Activated T-helper 2 cell treated with anti-CD3 and anti-CD28 coated beads, Interferon-gamma antibody, Interleukin-2, Interleukin-4, amounts not matched to agents 10 μg/mL and 5 μg/mL and 100 μg/mL, durations not matched to agents 14 hours and 24 hours and 36 hours (primary cell): Measurements from ENCODE around the gene GEMIN4. TPM values are rescaled to one million over a fixed set of nuclear protein-coding genes. Genes with fewer than 3 reads are reported as not detected.

ENCODE experiments used
- DNase-seq: peaks from one replicate; pipeline ENCODE4 v3.0.0; 2021; ENCODE audit warnings: low spot score
- H3K27ac Mint-ChIP-seq: one replicate; pipeline ENCODE4 v1.8.0; 2021; ENCODE audit warnings: mixed read lengths
- H3K27me3 Mint-ChIP-seq: one replicate; pipeline ENCODE4 v1.8.0; 2021; ENCODE audit warnings: low read depth, mixed read lengths
- H3K36me3 Mint-ChIP-seq: one replicate; pipeline ENCODE4 v1.8.0; 2021; ENCODE audit warnings: low read depth, mixed read lengths
- H3K4me1 Mint-ChIP-seq: one replicate; pipeline ENCODE4 v1.8.0; 2021; ENCODE audit warnings: low read depth, mixed read lengths
- H3K4me3 Mint-ChIP-seq: one replicate; pipeline ENCODE4 v1.8.0; 2021; ENCODE audit warnings: low read depth, mild to moderate bottlenecking, moderate library complexity, mixed read lengths
- H3K9me3 Mint-ChIP-seq: one replicate; pipeline ENCODE4 v1.8.0; 2021; ENCODE audit warnings: mixed read lengths
- intact Hi-C: fragments of 100-400 bp; cut with micrococcal nuclease; formaldehyde crosslinking; loops from one replicate; pipeline ENCODE4 v1.15.1; 2023
- total RNA-seq: library from RNA; stranded (reverse); gene quantifications from 2 replicates; pipeline ENCODE4 v1.2.3, GENCODE V29; 2022

Gene GEMIN4
- total RNA-seq, 1 donor from 2014 or later: 64.2 TPM

DNA sequence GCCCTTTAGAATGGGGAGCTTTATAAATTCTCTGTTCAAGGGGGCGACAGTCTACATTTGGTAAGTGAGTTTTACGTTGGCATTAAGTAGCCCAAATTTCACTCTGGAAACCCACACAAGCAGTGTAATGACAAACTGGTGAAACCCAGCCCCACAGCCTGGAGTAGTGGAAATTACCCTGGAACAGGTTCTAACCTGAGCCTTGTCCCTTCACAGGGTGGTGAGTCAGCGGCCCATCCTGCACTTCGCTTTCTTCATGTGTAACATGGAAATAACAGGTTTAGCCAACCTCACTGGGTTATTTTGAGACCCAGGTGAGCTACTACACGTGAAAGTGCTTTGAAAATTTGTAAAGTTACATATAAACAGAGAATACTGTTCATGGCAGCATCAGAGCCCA lies 23.2 kb downstream of the GEMIN4 start:
- Mint-ChIP-seq H3K4me1 (peaks cover 13% of the 10 kb centered on the region), H3K36me3 (peaks cover 13% of the 10 kb centered on the region), H3K27me3 (no peaks in the 10 kb centered on the region), H3K4me3 (no peak overlapping the region), H3K27ac (no peak overlapping the region), H3K9me3 (no peaks in the 10 kb centered on the region)
- intact Hi-C loops: no loop called here
- DNase-seq: no peak

DNA sequence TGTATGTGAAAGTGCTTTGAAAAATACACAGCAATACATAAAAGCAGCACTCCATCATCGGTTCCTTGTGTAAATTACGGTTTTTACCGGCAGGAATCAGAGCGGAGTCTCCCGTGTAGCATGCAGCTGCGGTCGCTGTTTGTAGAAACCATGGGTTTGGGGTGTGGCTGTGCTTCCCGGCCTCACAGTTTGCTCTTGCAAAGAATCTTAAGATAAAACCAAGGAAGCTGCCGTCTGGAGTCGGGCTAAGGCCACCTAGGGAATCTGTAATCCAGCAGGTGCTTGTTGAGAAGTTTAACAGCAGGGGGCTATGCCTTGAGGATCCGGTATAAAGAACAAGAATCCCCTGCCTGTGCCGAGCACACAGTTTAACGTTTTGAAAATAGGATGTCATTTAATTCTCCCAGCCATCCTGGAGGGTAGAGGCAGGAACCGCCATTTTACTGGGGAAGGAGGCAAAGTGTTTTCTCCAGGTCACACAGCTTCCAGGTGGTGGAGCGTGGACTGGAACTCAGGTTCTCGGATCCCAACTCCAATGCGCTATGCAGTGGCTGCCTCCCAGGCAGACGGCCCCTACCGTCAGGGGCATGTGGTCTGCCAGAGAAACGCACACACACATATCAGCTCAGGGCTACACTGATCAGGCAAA lies 25.7 kb downstream of the GEMIN4 start:
- DNase-seq: no peak
- no peaks in the 10 kb centered on the region for H3K9me3 Mint-ChIP-seq
- no peaks in the 10 kb centered on the region for H3K27me3 Mint-ChIP-seq
- no peak overlapping the region for H3K27ac Mint-ChIP-seq
- intact Hi-C loops: no loop called here
- no peak overlapping the region for H3K4me3 Mint-ChIP-seq
- H3K4me1 Mint-ChIP-seq: peaks cover 7% of the 10 kb centered on the region
- peaks cover 3% of the 10 kb centered on the region for H3K36me3 Mint-ChIP-seq

DNA sequence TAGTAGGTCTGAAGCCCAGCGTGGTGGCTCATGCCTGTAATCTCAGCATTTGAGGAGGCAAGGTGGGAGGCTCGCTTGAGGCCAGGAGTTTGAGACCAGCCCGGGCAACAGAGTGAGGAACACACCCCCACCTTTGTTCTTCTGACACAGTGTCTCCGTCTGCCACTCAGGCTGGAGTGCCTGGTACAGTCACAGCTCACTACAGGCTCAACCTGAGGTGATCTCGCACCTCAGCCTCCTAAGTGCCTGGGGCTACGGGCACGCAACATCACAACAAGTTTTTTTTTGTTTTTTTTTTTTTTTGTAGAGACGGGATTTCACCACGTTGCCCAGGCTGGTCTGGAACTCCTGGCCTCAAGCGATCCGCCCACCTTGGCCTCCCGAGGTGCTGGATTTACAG lies 26.3 kb downstream of the GEMIN4 start:
- Mint-ChIP-seq H3K4me3 (no peak overlapping the region), H3K27ac (no peak overlapping the region), H3K9me3 (no peaks in the 10 kb centered on the region), H3K27me3 (no peaks in the 10 kb centered on the region), H3K36me3 (peaks cover 3% of the 10 kb centered on the region), H3K4me1 (peaks cover 4% of the 10 kb centered on the region)
- no peak for DNase-seq
- intact Hi-C loops: no loop called here

DNA sequence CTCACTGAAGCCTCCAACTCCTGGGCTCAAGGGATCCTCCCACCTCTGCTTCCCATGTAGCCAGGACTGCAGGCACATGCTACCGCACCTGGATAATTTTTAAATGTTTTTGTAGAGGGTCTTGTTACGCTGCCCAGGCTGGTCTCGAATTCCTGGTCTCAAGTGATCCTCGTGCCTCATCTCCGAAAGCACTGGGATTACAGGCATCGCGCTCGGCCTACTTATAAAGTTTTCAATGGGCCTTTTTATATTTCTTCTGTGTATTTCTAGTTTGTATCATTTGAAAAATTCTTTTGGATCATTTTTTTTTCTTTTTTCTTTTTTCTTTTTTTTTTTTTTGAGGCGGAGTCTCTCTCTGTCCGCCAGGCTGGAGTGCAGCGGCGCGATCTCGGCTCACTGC lies 27.0 kb downstream of the GEMIN4 start:
- Mint-ChIP-seq H3K4me3 (no peak overlapping the region), H3K9me3 (no peaks in the 10 kb centered on the region), H3K27ac (no peak overlapping the region), H3K27me3 (peaks cover 2% of the 10 kb centered on the region), H3K4me1 (no peaks in the 10 kb centered on the region), H3K36me3 (no peaks in the 10 kb centered on the region)
- DNase-seq: no peak
- intact Hi-C loops: no loop called here

DNA sequence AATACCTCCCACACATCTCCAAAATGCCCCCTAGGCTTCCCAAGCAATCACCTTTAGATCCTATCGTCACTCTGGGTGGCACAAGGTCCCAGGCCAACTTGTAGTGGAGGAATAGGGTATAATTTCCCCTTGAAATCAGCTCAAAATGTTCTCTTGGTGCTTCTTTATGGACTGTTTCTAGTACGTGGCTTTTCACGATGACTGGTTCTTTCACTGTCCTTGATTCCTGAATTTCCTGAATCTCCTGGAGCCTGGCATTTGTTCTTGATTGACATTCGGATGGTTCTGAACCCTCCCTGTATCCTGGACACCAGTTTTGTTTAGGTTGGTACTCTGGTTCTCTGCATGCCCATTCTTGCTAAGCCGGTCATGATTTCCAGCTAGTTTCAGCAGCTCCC lies 30.5 kb downstream of the GEMIN4 start:
- Mint-ChIP-seq H3K27ac (no peak overlapping the region), H3K4me3 (no peak overlapping the region)

DNA sequence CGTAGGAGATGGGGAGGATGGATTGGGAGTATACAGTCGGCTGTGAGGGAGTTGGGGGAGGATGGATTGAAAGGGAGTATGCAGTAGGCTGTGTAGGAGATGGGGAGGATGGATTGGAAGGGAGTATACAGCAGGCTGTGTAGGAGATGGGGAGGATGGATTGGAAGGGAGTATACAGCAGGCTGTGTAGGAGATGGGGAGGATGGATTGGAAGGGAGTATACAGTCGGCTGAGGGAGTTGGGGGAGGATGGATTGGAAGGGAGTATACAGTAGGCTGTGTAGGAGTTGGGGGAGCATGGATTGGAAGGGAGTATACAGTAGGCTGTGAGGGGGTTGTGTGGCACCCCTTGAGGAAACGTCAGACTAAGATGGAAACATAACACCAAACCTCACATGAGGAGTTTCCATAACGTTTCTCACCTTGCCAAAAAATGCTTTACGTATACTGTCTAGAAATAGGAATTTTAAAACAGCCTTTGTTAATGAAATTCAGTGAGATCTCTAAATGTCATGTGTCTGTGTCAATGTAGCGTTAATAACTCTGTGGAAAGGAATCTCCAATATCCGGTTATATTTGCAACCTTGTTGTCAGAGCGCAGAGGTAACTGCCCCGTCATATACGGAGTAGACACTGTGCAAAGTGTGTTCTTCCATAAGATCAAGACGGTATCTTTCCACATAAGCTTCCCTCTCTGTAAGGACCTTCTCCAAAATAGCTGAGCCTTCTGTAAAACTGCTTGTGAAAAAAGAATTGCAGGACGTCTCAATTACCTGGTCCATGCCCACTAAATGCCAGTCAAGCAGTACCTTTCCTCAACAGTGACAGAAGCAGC lies 31.1 kb downstream of the GEMIN4 start:
- no peak overlapping the region for H3K27ac Mint-ChIP-seq
- no peaks in the 10 kb centered on the region for H3K9me3 Mint-ChIP-seq
- no peaks in the 10 kb centered on the region for H3K36me3 Mint-ChIP-seq
- H3K27me3 Mint-ChIP-seq: peaks cover 2% of the 10 kb centered on the region
- intact Hi-C loops: no loop called here
- DNase-seq: no peak
- no peaks in the 10 kb centered on the region for H3K4me1 Mint-ChIP-seq
- H3K4me3 Mint-ChIP-seq: no peak overlapping the region

More for the DNA sequence above, 30.5 kb downstream of the GEMIN4 start:
- Mint-ChIP-seq H3K9me3 (no peaks in the 10 kb centered on the region), H3K36me3 (no peaks in the 10 kb centered on the region), H3K4me1 (no peaks in the 10 kb centered on the region), H3K27me3 (peaks cover 2% of the 10 kb centered on the region)
- no peak for DNase-seq
- intact Hi-C loops: no loop called here

DNA sequence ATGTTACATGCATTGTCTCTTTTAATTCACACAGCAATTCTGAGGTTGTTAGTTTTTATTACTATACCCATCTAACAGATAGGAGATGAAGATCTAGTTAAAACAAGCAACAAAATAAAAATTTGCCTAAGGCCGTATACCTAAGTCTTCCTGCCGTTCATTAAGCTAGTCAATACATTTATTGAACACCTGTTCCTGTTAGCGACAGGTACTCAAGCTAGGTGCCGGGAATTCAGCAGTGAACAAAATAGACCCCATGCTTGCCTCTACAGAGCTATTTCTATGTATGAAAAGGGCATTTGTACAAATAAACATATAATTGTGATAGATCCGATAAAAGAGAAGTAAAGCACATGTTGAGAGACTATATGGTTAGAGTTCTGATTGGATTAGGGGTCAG lies 34.0 kb downstream of the GEMIN4 start:
- Mint-ChIP-seq H3K27ac (no peak overlapping the region), H3K27me3 (peaks cover 2% of the 10 kb centered on the region), H3K4me3 (no peak overlapping the region), H3K36me3 (peaks cover 5% of the 10 kb centered on the region), H3K4me1 (peaks cover 5% of the 10 kb centered on the region), H3K9me3 (no peaks in the 10 kb centered on the region)
- intact Hi-C loops: no loop called here
- no peak for DNase-seq

DNA sequence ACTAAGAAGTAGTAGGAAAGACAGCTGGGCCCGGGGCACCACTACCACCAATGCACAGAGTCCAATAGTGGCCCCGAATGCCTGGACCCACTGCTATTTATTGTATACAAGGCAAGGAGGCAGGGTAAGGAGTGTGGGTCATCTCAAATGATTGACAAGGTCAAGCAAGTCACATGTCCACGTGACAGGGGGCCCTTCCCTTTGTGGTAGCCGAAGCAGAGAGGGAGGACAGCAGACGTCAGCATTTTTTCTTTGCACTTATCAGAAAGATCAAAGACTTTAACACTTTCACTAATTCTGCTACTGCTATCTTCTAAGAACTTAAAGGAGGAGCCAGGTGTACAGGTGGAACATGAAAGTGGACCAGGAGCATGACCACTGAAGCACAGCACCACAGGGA lies 43.9 kb downstream of the GEMIN4 start:
- no peak overlapping the region for H3K27ac Mint-ChIP-seq
- no peak for DNase-seq
- peaks cover 36% of the 10 kb centered on the region for H3K36me3 Mint-ChIP-seq
- no peaks in the 10 kb centered on the region for H3K27me3 Mint-ChIP-seq
- H3K4me1 Mint-ChIP-seq: peaks cover 14% of the 10 kb centered on the region
- intact Hi-C loops: loop anchor here (10.0 kb wide), 1 partner anchor 313 kb away; no protein-coding TSS in a partner anchor
- H3K9me3 Mint-ChIP-seq: no peaks in the 10 kb centered on the region
- no peak overlapping the region for H3K4me3 Mint-ChIP-seq

DNA sequence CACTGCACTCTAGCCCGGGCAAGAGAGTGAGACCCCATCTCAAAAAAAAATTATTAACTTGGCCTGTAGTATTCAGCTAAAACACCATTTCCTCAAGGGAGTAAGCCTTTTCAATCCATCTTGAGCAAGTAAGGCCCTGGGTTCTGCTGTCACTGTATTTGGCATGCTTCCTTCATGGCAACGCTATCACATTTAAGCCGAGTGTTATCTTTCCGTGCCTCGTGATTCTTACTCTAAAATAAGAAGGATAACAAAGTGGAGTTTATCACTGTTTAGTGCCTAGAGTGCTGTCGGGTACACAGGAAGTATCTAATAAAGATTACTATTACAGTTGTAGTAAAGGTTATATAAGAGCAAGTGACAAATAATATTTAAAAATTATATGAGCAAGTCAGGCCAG lies 46.2 kb downstream of the GEMIN4 start:
- Mint-ChIP-seq H3K27me3 (no peaks in the 10 kb centered on the region), H3K4me1 (peaks cover 9% of the 10 kb centered on the region), H3K4me3 (no peak overlapping the region), H3K9me3 (no peaks in the 10 kb centered on the region), H3K36me3 (peaks cover 30% of the 10 kb centered on the region), H3K27ac (no peak overlapping the region)
- intact Hi-C loops: loop anchor here (10.0 kb wide), 1 partner anchor 311 kb away; no protein-coding TSS in a partner anchor
- no peak for DNase-seq

DNA sequence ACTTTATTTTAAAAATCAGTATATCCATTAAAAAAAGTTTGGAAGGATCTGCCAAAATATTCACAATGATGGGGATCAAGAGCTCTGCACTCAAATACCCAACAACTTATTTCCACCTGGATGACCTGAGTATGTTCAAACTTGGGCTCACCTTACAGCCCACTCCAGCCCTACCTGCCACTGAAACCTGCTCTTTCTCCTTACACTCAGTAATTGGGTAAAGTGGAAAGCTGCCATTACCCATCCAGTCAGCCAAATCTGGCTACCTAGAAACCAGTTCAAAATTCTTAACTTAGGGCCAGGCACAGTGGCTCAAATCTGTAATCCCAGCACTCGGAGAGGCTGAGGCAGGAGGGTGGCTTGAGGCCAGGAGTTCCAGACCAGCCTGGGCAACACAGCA lies 47.1 kb downstream of the GEMIN4 start:
- H3K9me3 Mint-ChIP-seq: no peaks in the 10 kb centered on the region
- H3K36me3 Mint-ChIP-seq: peaks cover 30% of the 10 kb centered on the region
- intact Hi-C loops: loop anchor here (10.0 kb wide), 1 partner anchor 310 kb away; no protein-coding TSS in a partner anchor

DNA sequence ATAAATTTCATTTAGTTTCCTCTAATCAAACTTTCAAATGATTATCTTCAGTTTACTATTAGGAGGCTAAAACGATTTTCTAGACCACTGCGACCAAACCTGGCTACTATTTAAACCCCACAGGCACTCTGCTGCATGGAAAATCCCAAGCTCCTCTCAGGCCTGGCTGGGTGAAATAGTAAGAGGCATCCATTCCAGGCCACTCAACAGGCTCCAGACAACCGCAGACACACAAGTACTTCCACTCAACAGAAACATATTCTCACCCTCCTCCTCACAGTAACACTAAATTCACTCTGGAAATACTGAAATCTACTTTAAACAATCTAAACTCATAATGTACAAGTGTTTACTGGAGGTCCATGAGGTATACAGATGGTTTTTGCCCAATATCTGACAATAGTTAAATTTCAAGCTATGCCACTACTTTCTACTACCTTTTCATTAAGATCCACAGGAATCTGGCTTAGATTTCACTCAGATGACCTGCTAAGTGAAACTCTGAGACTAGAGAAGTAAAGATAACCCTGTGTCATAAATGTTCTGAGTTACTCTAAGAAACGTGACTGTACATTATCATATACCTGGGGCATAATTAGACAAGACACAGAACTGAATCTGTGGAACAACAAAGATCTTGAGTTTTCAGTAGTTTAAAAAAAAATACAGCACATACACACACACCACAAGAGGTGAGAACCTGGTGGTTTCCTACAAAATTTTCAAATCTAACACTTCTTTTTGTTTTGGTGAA lies 47.8 kb downstream of the GEMIN4 start:
- no peaks in the 10 kb centered on the region for H3K9me3 Mint-ChIP-seq
- H3K36me3 Mint-ChIP-seq: peaks cover 29% of the 10 kb centered on the region
- no peak overlapping the region for H3K4me3 Mint-ChIP-seq
- H3K27ac Mint-ChIP-seq: no peak overlapping the region
- no peaks in the 10 kb centered on the region for H3K27me3 Mint-ChIP-seq
- intact Hi-C loops: loop anchor here (10.0 kb wide), 1 partner anchor 309 kb away; no protein-coding TSS in a partner anchor
- peaks cover 7% of the 10 kb centered on the region for H3K4me1 Mint-ChIP-seq
- no peak for DNase-seq

More for the DNA sequence above, 47.1 kb downstream of the GEMIN4 start:
- DNase-seq: no peak
- Mint-ChIP-seq H3K4me1 (peaks cover 11% of the 10 kb centered on the region), H3K27me3 (no peaks in the 10 kb centered on the region), H3K27ac (no peak overlapping the region), H3K4me3 (no peak overlapping the region)

DNA sequence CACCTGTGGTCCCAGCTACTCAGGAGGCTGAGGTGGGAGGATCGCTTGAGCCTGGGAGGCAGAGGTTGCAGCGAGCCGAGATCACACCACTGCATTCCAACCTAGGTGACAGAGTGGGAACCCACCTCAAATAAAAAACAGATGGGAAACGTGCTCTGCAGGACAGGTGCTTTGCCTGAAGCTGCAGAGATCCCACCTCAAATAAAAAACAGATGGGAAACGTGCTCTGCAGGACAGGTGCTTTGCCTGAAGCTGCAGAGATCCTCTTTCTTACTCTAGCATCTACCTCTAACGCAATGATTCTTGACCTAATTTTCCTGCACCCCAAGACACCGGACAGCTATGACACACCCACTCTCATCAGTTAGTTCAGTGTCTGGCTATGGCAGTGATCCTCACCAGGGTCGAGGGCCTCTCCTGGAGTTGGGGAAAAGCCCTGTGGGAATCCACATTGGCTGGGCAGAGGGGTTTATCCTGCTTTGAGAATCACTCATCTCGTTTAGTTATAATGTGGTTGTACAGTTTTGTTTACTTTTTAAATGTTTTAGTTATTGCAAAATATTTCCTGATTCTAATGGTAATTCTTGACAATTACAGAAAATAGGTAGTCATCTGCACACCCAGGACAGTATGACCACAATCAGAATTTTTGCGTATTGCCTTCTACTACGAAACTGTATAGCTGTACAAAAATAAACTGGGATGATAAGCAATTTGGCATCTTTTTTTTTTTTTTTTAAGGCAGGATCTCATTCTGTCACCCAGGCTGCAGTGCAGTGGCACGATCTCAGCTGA lies 48.8 kb downstream of the GEMIN4 start:
- Mint-ChIP-seq H3K27me3 (no peaks in the 10 kb centered on the region), H3K9me3 (no peaks in the 10 kb centered on the region), H3K4me3 (no peak overlapping the region), H3K27ac (no peak overlapping the region), H3K36me3 (peaks cover 22% of the 10 kb centered on the region), H3K4me1 (peaks cover 2% of the 10 kb centered on the region)
- no peak for DNase-seq
- intact Hi-C loops: loop anchor here (10.0 kb wide), 1 partner anchor 308 kb away; no protein-coding TSS in a partner anchor
